NCI-H748 (cell line): Measurements from ENCODE around the gene TTC12.

Source experiments
- DNase-seq: peaks from one replicate; lab custom pipeline; 2025; ENCODE audit not compliant: unreplicated experiment; lab: John Stamatoyannopoulos, UW

TTC12 gene

DNA sequence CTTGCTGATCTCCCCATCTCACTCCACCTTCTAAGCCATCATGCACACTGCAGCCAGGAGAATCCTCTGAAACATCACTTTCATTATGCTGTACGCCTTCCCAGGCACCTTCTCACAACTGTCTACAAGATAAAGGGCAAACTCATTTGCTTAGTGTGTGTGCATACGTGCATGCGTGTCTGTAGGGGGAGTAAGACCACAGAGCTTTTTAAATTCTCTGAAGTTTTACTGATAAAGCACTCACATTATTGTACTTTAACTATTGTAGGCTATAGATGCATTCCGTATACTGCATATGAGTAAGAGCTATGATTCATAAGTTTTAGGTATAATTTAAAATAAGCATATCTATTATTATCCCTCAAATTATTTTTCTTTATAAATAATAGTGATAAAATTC lies 57.9 kb downstream of the TTC12 start:
- DNase-seq, result no peak

DNA sequence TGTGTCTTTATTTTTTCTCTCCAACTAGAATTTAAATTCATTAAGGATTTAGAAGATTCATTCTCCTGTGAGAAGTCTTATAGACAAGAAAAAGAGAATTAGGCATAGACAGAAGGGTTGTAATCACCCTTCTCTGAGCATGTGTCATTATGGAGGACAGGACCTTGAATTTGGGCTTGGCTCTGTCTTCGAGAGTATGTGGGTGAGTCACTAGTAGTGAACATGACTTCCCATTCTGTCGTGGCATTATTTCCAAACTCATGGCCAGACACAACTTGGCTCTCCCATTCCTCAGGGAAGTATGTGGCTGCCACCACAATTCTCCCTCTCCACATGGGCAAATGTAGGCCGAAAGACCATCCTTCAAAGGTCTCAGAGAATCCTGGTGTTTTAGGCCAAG lies 58.9 kb downstream of the TTC12 start:
- DNase-seq, result no peak

DNA sequence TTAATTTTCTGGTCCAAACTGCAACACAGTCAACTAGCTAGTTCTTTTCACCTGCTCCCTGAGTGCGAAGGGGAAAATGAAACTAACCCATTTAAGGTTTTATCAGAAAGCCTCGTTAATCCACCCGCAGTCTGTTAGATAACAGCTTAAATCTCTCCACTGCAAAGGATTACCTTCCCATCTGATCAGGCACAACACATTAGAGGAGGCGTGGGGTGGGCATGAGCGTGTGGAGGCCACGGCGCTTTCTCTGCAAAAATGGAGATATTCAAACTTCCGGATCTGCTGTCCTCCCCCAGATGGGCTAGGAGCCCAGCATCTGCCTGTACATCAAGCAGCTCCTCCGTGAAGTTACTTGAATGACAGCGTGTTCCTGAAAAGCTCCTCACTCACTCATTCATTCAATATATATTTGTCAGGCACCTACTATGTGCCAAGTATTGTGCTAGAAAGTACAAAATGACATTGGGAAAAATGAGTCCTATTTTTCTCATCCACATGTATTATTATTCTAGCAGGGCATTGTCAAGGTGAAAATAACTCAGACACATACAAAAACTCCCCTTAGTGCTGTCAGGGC lies 59.7 kb downstream of the TTC12 start:
- DNase-seq, result no peak

DNA sequence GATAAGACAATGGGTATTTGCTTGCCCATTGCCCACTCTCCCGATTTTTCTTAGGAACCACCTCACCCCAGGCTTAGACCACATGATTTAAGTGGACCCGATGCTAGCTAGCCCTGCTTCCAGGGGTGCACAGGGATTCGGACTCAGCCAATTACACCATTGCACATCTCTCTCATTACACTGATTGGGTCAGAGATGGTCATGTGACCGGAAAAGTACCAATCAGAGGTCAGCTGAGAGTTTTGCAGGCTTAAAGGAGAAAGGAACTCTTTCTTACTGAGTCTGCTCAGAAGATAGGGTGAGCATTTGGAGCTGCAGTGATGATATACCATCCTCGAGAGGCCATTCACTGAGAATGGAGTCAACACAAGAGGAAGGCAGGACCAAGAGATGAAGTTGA lies 61.0 kb downstream of the TTC12 start:
- no peak for DNase-seq

DNA sequence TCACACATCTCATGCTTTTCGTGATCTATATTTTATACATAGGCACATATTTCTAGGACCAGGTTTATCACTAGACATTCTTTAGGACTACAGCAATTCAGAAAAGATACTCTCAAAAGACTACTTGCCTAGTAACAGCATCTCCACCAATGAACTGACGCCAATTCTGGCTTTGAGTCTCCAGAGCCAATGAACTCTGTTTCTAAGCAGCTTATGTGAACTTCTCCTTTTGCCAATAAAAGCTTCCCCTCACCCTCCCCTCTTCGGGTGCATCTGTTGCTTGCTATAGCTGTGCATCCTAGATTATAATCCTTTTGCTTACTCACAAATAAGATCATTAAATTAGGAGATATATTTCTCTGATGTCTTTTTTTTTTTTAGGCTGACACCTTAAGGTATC lies 61.8 kb downstream of the TTC12 start:
- DNase-seq, result no peak

DNA sequence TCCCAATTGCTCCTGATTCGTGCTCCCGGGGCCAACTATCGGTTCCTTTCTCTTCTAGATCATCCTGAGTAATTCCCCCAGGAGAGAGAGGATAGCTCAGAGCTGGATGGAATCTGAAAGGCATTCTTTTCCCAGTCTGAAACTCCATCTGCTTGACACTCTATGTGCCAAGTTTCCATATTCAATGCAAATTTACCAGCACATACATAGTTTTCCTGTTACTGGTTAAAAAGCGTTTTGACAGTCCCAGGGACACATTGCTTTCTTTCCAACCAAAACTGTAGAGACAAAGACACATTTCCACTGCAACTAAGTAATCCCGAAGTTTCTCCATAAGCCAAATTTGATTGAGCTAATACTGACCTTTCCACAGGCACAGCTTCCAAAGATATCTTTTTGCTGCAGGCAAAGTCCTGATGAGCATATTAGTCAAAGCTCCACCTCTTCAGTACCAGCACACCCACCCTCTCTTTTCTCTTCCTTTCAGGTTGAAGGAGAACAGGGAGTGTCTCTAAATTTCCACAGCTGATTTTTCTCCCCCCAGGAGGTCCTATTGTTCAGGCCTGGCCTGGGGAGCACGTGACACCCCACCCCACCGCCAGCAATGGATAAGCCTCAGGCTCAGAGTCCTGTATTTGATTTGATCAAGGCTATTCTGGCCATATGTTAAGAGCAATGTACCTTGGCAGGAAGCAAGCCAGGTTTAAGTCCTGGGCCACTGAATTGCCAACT lies 63.5 kb downstream of the TTC12 start:
- peak; percentile 70 for DNase-seq

DNA sequence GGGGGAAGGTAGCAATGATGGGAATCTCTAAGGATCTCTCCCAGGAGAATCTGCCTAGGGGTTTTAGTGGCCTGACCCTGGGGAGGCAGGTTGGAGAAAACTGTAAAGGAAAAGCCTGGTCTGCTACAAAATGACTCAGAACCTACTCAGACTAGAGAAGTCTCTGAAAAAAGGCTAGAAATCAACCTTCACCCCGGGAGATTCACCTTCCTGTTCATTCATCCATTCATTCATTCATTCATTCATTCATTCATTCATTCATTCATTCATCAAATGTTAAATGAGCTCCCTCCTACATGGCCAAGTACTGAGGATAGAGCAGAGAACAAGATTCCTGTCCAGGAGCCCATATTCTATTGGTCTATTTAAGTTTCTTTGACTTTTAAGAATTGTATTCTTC lies 64.3 kb downstream of the TTC12 start:
- DNase-seq, result no peak

DNA sequence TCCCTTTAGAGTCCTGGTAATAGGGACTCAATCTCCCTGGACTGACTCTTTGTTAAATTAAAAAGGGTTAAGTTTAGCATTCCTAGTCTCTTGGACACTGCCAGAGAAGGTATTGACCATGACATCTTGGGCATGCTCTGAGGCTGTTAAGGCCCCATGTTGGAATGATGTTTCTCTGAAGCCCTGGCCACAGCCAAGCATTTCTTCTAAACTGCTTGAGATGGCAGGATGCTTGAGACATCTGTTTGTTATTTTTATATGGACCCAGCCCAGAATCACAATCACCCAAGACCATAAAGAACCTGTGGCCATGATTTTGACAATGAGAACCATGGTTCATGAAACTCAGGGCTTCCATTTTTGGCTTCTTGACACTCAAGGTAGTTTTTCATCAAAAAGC lies 67.7 kb downstream of the TTC12 start:
- no peak for DNase-seq

DNA sequence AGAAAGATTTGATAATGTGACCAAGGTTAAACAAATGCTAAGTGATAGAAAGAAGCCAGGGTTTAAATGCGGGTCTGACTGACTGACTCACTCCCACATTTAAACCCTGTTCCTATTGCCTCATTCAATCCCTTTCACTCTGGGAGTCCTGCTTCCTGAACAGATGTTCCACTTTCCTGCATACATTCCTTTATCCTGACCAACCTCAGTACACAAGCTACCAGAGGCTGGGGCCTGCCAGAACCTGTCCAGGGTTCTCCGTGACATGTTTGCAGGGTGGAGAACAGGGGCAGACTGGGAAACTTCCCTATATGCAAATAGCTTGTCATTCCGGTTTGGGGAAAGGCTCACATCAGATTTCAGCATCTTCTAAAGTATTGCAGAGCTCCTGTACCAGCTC lies 70.2 kb downstream of the TTC12 start:
- DNase-seq, result no peak

DNA sequence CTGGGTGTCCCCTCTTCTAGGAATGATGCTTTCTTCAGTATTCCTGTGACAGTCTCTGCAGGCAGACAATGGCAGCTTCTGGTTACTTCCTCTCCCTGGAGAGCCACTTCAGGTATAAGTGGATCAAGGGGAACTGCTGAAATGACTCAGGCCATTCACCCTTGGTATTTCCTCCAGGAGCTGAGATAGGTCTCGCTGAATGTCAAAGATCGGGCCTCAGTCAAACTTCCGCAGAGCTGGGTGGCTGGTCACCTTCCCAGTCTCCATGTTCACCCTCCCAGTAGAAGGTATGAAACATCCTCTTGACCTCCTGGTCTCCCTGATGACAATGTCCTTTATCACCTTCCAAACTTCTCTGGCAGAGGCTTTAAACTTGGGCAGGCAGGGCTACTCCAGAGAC lies 71.4 kb downstream of the TTC12 start:
- DNase-seq, result no peak

DNA sequence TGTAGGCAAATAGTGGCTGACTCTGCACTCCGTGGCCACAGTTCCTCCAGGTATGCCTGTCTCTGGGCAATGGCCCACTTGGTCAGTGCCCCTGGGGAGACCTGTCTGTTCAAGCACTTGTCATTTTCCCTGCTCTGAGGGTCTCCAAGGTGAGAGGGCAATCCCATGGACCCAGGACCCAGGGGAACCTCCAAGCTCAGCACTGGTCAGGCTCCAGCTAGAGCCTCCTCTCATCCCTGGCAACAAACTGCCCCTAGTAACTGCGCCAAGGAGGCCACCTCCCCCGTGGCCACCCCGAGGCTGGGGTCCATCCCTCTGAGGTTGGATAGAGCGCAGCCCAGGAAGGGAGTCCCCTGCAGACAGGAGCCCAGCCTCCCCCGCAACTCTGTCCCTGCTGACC lies 72.5 kb downstream of the TTC12 start:
- DNase-seq, result no peak

DNA sequence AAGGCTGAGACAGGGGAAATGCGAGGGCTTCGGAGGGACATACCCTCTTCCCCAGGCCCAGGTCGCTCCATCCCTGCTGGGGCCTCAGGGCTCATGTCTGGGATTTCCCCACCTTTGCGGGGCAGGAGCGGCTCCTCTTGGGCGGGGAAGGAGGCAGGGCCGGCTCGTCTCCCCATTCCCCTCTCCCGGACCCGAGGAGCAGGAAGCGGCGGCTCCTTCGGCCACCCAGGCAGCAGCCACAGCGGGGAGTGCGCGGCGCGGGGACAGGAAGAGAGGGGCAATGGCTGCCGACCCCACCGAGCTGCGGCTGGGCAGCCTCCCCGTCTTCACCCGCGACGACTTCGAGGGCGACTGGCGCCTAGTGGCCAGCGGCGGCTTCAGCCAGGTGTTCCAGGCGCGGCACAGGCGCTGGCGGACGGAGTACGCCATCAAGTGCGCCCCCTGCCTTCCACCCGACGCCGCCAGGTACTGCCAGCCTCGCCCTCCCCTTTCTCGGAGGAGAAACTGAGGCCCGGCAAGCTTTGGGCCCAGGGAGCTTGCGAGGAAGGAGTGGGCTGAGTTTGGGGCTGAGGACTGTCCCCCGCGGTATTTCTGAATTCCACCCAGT lies 73.3 kb downstream of the TTC12 start, which contains the start of gene ANKK1:
Gene ANKK1 (plus strand): TSS at position 175 of the 607 bp plus-strand sequence. CDS start 106 bp downstream, at position 281.
- peak; percentile 46 for DNase-seq

DNA sequence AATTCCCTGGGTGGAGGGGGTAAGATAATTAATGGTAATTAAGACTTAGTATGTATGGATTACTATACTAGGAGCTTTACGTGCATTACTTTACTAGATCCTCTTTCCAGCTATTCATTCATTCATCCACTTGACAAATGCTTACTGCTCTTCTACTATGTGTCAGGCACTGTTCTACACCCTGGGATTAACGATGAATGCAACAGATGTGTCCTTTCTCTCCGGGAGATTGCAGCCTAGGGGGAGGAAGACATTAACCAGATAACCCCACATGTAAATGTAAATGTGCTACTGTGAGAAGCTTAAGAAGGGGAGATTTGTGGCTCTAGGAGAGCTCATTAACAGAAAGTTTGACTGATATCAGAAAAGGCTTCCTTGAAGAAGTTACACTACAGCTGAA lies 74.9 kb downstream of the TTC12 start:
- no peak for DNase-seq

DNA sequence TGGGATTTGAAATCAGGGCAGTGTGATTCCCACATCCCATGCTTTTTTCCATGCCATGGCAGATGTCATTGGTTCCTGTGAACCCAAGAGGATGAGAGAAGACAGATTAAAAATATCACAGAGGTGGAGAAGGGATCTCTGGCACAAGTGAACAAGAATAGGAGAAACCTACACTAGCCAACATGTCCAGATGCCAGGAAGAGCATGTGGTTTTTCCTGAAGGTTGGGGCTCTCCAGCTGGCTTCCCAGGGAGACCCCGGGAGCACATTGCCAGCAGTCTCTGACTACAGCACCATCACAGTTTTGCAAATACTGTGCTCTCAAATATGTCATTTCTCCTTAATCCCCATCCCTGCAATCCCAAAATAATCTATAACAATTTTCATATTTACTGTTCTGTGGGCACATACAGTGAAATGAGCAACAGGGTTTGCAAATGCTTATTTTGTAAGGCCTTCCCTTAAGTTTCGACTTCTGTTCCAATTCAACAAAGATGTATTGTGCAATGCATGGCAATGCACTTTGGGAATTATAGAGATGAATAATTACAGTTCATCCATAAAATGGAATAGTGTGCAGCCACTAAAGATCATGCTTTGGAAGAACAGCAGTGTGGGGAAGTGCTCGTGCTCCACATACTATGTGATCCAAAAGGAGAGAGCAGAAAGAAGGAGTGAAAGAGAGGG lies 78.0 kb downstream of the TTC12 start:
- DNase-seq, result no peak

DNA sequence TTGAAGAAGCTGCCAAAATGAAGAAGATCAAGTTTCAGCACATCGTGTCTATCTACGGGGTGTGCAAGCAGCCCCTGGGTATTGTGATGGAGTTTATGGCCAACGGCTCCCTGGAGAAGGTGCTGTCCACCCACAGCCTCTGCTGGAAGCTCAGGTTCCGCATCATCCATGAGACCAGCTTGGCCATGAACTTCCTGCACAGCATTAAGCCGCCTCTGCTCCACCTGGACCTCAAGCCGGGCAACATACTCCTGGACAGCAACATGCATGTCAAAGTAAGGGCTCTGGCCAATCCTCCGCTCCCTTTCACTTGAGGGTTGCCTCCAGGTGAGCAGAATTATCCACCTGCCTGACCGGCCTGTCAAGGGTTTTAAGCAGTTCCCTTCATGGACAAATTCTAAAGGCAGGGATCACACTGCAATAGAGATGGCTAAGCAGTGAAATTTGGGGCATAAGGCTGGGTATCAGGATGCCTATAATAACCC lies 79.2 kb downstream of the TTC12 start:
- peak; percentile 5 for DNase-seq

DNA sequence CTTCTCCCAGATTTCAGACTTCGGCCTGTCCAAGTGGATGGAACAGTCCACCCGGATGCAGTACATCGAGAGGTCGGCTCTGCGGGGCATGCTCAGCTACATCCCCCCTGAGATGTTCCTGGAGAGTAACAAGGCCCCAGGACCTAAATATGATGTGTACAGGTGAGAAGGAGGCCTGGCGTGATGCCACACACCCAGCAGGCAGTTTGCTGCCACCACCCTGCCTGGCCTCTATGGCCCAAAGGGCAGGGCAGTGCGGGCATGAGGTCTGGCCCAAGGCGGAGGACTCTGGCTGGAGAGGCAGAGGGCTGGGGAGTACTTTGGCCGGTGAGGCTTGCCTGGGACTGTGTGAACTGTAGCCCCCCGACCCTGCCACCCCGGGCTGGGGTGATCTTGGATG lies 80.5 kb downstream of the TTC12 start:
- no peak for DNase-seq

DNA sequence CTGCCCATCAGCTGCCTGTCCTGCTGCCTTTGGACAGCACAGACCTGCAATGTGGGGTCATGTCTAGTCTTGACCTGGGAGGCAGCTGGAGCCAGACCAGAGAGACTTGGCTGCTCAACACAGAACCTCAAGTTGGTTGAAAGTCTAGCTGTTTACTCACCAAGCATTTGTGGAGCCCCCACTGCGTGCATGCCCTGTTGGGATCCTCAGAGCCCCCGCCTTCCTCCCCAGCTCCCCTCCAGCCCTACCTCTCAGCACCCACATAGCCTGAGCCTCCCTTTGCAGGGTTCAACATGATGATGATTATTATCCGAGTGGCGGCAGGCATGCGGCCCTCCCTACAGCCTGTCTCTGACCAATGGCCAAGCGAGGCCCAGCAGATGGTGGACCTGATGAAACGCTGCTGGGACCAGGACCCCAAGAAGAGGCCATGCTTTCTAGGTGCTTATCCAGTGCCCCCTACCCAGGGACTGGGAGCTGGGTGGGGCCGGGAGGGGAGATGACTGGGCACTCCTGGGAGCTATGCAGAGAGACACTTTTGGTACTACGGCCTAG lies 81.5 kb downstream of the TTC12 start:
- no peak for DNase-seq

DNA sequence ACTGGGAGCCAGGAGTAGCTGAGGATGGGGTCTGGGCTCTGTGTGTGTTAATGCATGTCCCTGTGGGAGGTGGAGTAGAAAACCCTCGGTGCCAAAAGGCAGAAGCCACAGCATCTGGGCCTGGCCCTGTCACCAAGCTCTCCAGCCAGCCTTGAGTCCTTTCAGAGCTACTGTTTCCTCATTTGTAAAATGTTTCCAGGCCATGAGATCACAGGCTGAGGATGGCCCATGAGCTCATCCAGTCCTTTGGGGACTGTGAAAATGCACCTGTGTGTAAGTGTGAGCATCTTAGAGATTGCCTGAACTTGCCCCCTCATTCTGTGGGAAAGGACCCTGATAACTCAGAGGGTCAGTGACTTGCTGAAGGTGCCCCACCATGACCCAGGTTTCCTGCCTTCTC lies 82.3 kb downstream of the TTC12 start:
- DNase-seq, result no peak

DNA sequence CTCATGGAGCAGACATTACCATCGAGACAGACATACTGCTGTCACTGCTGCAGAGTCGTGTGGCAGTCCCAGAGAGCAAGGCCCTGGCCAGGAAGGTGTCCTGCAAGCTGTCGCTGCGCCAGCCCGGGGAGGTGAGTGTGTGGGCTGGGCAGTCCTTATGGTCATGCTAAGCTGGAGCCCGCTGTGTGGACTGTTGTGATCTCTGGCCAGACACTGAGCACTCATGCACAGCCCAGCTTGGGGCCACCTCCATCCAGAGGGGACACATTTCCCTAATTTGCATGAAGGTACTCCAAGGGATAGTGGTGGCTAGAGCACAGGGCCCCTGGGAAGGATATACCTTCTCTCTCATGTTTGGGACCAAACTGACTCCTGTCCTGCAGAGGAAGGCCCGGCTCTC lies 82.8 kb downstream of the TTC12 start:
- DNase-seq, result no peak

DNA sequence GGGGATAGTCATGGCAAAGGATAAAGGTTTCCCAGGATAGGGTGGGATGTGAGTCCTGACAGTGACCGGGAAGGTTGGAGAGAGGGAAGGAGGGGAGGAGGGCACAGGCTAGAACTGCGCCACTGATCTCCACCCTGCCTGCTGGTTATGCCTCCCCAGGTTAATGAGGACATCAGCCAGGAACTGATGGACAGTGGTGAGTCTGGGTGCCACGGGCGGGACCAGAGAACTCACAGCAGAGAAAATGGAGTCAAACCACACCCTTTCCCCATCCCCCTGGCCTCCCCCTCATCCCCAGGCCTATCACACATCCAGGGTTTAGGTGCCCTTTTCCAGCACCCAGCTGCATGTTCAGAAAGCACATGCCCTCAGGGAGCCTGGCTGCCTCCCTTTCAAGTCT lies 83.4 kb downstream of the TTC12 start:
- DNase-seq, result no peak

DNA sequence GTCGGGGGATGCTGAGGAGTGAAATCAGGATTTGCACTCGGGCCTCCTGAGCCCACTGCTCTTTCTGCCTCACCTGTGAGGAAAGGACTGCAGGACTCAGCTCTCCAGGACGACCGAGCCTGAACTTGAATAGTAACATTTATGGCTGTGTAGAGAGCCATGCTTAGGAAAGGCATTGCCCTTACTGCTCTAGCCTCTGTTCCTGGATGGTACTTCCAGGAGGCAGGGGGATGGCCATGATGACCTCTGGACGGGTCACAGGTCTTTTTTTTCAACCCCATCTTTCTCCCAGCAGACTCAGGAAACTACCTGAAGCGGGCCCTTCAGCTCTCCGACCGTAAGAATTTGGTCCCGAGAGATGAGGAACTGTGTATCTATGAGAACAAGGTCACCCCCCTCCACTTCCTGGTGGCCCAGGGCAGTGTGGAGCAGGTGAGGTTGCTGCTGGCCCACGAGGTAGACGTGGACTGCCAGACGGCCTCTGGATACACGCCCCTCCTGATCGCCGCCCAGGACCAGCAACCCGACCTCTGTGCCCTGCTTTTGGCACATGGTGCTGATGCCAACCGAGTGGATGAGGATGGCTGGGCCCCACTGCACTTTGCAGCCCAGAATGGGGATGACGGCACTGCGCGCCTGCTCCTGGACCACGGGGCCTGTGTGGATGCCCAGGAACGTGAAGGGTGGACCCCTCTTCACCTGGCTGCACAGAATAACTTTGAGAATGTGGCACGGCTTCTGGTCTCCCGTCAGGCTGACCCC lies 84.5 kb downstream of the TTC12 start:
- DNase-seq, result no peak
